ENCODE measurements around the gene PREX1.

PREX1 gene

GRCh38 chr20:48809673-48810072 is 18.1 kb downstream of the PREX1 start:
- no peak for DNase-seq (ENCODE audit: low spot score)

GRCh38 chr20:48808382-48809034 is 19.3 kb downstream of the PREX1 start:
- DNase-seq (ENCODE audit: low spot score), result no peak

GRCh38 chr20:48807586-48808381 is 20.0 kb downstream of the PREX1 start:
- DNase-seq (ENCODE audit: low spot score), result no peak

- no peak for DNase-seq (ENCODE audit: low spot score)
Observed at GRCh38 chr20:48807051-48807450, 20.7 kb downstream of the PREX1 start.

GRCh38 chr20:48805716-48806115 is 22.1 kb downstream of the PREX1 start:
- no peak for DNase-seq (ENCODE audit: low spot score)

- DNase-seq (ENCODE audit: low spot score), result no peak
Observed at GRCh38 chr20:48805286-48805685, 22.5 kb downstream of the PREX1 start.

- no peak for DNase-seq (ENCODE audit: low spot score)
Observed at GRCh38 chr20:48804300-48804980, 23.4 kb downstream of the PREX1 start.

- DNase-seq (ENCODE audit: low spot score), result no peak
Observed at GRCh38 chr20:48803176-48804053, 24.4 kb downstream of the PREX1 start.

- no peak for DNase-seq (ENCODE audit: low spot score)
Observed at GRCh38 chr20:48802647-48803046, 25.2 kb downstream of the PREX1 start.

GRCh38 chr20:48802216-48802615 is 25.6 kb downstream of the PREX1 start:
- no peak for DNase-seq (ENCODE audit: low spot score)

GRCh38 chr20:48801197-48801596 is 26.6 kb downstream of the PREX1 start:
- no peak for DNase-seq (ENCODE audit: low spot score)

GRCh38 chr20:48800177-48800576 is 27.6 kb downstream of the PREX1 start:
- no peak for DNase-seq (ENCODE audit: low spot score)

GRCh38 chr20:48799328-48800105 is 28.3 kb downstream of the PREX1 start:
- DNase-seq (ENCODE audit: low spot score), result no peak

GRCh38 chr20:48797850-48798747 is 29.7 kb downstream of the PREX1 start:
- no peak for DNase-seq (ENCODE audit: low spot score)

- no peak for DNase-seq (ENCODE audit: low spot score)
Observed at GRCh38 chr20:48797275-48797825, 30.4 kb downstream of the PREX1 start.

GRCh38 chr20:48795732-48796131 is 32.1 kb downstream of the PREX1 start:
- no peak for DNase-seq (ENCODE audit: low spot score)

- no peak for DNase-seq (ENCODE audit: low spot score)
Observed at GRCh38 chr20:48794816-48795457, 32.9 kb downstream of the PREX1 start.

- DNase-seq (ENCODE audit: low spot score), result no peak
Observed at GRCh38 chr20:48794360-48794759, 33.4 kb downstream of the PREX1 start.

GRCh38 chr20:48793776-48794175 is 34.0 kb downstream of the PREX1 start:
- DNase-seq (ENCODE audit: low spot score), result no peak
